ENCODE measurements around the gene SCTR.

The SCTR gene

DNA sequence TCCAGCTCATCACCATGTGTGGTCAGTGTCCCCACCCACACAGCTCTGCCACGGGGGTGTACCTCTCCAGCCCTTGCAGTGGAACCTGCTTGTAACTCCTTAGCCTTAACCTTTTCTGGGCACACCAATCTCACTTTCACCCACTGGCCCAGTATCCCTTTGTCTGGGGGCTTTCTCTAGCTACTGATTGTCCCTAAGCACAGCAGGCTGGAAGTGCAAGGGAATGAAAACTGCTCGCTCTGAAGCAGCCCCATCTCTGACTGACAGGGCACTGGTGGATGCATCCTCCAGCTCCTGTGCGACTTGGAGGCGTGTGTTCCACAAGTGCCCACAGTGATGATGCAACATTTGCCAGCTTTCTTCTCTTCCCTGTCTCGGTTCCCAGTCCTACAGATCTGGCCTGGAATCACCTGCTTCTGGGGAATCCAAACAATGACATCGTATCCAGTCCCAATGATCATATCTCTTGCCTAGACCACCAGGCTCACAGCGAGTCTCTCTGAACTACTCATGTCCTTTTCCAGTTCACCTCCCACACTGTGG, 33.6 kb downstream of the SCTR start:
- no peak for DNase-seq (ENCODE audit: low read depth, low spot score)

DNA sequence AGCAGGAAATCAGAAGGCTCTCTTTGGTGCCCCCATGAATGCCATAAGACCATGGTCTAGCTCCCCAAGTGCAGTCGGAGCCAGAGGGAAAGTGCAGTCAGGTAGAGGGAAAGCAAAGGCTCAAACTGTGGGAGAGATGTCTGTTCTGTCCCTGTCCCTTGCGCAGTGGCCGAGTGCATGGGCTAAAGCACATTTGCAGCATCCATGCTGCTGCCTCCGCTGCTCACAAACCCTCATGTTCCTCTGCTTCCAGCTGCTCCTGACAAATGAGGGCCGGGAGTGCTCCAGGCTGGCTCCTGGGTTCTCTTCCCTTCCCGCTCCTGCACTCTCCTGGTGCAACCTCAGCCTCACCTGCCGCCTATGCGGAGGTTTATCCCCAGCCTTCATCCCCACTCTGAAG, 34.2 kb downstream of the SCTR start:
- H3K4me3 ChIP-seq (ENCODE audit: low read length), result no peak overlapping the region

More for the DNA sequence above, 33.6 kb downstream of the SCTR start:
- no peak overlapping the region for H3K4me3 ChIP-seq (ENCODE audit: low read length)

DNA sequence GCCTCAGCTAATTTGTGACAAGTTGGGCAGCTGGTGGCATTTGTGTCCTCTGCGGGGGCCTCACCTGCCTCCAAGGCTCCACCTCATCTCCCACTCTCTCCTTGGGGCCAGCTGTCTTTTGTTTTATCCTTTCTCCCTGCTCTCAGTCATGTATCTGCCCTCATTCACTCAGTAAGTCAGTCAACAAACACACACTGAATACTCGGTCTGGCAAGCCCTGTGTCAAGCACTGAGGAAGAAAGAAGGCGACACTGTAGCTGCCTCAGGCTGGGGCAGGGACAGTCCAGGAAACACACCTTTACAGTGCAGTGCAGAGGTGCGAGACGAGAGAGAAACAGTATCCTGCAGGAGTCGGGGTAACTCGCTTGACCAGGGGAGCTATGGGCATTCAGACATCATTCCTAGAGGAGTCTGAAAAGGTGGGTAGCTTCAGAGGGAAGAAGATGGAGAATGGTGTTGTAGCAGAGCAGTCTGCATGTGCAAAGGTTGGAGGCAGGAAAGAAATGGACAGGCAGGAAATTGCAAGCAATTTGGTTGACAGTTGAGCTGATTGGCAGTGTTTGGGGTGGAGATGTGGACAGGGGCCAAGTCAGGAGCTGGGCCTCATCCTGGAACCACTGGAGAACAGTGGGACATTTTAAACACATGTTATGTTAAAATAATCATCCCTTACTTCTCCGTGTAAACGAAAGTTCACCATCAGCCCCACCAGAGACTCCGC, 34.9 kb downstream of the SCTR start:
- no peak overlapping the region for H3K4me3 ChIP-seq (ENCODE audit: low read length)
- DNase-seq (ENCODE audit: low read depth, low spot score), result no peak

More for the DNA sequence above, 34.2 kb downstream of the SCTR start:
- no peak for DNase-seq (ENCODE audit: low read depth, low spot score)

DNA sequence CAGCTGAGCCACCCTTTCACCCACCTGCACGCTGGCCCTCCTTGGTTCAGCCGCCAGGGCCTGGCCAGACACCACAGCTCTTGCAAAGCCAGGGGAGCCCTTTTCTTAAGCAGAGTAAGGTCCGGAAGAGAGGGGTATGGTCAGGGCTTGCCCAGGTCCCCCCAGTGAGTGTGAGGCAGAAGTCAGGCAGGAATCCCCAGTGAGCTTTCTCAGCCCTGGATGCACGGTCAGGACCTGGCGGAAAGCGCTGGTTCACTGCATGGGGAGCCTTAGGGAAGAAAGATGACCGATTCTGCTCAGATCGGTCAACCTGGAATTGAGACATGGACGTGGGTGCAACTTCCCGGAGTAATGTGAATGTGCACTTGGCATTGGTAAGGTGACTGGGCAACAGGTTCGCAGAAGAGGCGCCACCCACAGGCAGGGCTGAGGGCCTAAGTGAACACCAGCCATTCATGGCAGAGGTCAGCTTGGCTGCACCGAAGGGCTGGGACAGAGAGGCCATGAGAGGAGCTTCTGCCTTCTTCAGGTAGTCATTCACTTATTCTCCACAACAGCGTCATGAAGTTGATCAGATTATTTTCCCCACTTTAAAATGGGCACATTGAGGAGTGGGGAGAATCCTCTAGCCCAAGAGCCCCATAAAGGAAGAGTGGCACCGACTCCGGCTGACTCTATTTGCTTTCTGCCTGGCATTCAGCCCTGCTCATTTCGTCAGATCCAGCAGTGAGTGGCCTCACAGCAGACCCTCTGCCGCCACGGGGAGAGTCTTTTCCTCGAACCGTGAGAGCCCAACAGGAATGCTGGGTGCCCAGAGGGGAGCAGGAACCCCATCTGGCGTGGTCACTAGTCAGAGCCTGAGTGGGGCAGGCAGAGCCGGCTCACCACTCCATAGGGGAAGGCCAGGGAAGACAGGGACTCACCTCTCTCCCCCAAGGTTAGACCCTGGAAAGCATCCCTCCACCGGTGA, 35.8 kb downstream of the SCTR start:
- no peak overlapping the region for H3K4me3 ChIP-seq (ENCODE audit: low read length)
- DNase-seq (ENCODE audit: low read depth, low spot score), result no peak

DNA sequence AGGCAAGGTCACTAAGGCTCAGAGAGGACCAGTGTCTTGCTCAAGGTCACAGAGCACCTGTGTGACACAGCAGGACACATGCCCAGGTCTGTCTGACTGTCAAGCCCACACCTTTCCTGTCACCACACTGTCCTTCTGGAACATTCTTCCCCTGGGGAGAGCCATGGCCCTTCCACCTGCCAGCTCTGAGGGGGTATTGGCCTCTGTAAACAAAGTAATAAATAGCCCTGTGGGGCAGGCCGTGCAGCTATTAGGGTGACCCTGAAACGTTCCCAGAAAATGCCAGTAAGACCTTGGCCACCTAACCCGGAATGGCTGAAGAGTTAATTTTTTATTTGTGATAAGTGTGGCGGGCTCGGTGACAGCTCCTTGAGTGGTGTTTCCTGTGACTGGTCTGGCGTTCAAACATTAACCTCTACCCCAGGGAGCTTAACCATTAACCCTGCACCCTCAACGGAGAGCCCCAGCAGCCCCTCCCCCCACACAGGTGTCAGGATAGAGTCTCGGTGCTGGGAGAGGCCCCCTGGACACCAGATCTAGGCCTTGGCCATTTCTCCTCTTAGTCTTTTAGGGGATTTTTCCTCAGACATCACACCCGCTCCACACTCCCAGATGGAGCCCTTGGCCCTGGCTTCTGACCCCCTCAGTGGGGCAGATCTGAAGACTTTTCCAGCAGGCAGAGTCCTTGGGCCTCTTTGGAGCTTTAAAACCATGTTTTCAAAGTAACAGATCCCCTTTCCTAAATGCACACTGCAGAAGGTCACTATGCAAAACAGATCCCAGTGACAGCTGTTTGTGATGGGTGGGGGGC, 36.6 kb downstream of the SCTR start:
- DNase-seq (ENCODE audit: low read depth, low spot score), result no peak
- H3K4me3 ChIP-seq (ENCODE audit: low read length), result no peak overlapping the region

DNA sequence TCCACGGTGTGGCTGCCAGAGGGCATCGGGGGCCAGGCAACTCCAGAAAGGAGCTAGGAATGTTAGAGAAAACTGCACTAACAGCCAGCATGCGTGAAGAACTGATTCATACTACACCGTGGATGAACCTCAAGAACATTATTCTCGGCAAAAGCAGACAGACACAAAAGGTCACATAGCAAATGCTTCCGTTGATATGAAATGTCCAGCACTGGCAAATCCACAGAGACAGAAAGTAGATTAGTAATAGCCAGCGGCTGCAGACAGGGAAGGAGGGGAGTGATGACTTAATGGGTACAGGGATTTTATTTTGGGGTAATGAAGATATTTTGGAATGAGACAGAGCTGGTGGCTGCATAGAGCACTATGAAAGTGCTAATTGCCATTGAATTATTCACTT, 37.4 kb downstream of the SCTR start:
- DNase-seq (ENCODE audit: low read depth, low spot score), result no peak
- H3K4me3 ChIP-seq (ENCODE audit: low read length), result no peak overlapping the region

DNA sequence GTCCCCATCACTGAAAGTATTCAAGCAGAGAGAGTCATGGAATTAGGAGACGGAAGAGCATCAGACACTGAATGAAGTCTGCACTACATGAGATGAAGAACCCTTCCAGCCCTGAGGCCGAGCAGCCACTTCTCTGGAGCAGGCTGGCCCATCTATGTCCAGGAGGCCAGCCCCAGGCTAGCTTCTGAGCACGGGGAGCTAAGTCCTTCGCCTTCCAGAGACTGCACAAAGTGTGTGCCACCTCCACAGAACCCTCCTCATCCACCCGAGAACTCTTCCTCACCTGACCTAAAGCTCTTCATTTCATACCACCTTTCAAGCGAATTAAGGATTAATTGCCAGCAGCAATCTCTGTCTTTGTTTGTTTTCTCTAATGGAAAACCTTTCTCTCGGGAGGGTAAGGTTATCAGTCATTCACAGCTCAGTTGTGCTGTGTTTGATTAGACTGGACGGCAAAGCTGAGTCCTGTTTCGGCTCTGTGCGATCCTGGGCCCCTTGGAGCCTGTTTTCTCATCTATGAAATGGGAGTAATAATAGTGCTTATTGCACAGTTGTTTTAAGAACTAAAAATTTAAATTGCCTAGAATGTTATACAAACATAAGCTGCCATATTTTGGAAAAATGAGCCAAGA, 38.0 kb downstream of the SCTR start:
- DNase-seq (ENCODE audit: low read depth, low spot score), result no peak
- no peak overlapping the region for H3K4me3 ChIP-seq (ENCODE audit: low read length)

DNA sequence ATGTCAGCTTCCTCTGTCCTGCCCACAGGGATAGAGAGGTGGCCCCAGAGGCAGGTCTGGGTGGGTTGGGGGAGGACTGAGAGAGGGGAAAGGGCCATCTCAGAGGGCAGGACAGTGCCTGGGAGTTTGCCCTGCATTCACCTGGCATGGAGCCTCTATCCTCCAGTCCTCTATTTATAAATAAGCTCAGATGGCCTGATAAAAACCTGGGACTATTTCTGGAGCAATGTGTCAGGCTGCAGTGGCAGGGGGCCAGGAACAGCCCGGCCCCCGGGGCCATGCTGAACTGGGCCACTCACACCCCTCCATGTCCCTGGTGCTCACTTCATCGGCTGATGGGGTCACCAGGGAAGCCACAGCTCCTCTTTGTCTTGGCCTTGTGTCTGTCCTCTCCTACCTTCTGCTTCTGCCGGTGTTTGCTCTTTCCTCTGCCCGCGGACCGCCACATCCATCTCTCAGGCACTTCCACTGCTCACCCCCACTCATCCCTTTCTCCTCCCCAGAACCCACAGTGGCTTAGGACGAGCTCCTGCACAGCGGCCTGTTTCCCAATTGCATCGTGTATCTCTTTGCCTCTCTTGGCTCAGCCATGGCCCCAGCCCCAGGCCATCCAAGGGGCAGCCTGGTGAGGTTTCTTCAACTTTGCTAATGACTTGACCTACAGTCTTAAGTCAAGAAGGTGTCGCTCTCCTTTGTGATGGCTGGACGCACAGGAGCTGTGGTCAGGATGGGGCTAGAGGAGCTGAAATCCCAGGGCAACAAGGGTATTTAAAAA, 38.8 kb downstream of the SCTR start:
- no peak overlapping the region for H3K4me3 ChIP-seq (ENCODE audit: low read length)
- no peak for DNase-seq (ENCODE audit: low read depth, low spot score)

DNA sequence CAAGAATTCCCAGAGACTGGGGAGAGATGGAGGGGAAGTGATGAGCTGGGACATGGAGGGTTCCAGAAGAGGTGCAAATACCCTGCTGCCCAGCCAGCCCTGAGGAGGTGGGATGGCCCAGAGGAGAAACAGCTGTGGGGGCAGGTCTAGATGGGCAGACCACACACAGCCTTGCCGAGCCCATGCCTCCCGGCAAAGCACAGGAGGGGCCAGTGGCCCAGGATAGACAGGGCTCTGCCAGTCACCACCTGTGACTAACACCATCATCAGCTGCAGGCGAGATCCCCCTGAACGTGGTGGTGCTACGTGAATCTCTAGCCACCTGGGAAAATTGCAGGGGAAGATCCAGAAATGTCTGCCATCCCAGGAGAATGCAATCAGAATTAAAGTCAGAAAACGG, 39.4 kb downstream of the SCTR start:
- no peak overlapping the region for H3K4me3 ChIP-seq (ENCODE audit: low read length)
- DNase-seq (ENCODE audit: low read depth, low spot score), result no peak

DNA sequence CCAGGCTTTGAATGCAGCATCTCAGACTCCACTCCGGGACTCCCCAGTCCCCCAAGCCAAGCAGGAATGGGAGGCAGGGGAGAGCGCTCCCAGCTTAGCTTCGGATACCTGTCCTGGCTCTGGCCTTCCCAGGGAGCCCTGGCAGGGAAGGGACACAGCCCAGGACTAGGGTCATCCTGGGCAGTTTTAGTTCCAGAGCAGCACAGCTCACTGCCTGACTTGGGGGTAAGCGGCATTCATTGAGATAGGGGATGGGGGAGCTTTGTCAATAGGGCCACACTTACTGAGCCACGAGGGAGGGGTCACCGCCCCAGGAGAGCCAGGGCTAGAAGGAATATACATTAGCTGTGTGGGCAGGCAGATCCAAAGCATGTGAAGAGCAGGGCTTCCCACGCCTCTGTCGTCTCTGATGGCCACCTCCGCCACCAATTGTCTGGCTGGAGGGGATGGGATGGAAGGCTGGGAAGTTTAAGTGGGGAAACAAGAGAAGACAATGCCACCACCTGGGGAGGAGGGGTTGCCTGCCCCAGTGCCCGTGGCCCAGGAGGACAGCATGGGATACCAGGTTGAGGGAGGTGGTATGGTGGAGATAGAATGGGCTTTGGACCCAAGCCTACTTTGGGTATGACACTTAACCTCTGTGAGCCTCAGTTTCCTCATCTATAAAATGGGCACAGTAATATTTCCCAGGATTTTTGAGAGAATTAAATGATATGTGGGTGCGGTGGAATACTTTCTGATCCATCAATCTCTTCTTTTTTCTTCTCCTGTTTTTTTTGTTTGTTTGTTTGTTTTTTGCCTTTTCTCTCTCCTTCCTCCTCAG, 40.2 kb downstream of the SCTR start:
- H3K4me3 ChIP-seq (ENCODE audit: low read length), result no peak overlapping the region
- no peak for DNase-seq (ENCODE audit: low read depth, low spot score)

DNA sequence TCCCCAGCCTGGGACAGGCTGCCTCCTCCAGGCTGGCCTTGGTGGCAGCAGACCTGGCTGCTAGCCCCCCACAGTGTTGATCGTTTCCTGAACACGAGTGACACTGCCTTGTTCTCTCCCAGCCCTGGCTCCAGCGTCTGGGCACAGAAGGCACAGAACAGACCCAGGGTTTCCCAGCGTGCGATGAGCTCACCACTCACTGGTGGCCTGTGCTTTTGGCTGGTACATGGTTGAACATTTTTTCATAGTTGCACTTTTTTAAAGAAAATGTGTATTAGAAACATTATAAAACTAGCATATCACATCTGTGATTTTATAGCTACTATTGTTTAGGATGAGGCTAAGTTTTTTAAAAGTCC, 40.9 kb downstream of the SCTR start:
- no peak for DNase-seq (ENCODE audit: low read depth, low spot score)
- no peak overlapping the region for H3K4me3 ChIP-seq (ENCODE audit: low read length)

DNA sequence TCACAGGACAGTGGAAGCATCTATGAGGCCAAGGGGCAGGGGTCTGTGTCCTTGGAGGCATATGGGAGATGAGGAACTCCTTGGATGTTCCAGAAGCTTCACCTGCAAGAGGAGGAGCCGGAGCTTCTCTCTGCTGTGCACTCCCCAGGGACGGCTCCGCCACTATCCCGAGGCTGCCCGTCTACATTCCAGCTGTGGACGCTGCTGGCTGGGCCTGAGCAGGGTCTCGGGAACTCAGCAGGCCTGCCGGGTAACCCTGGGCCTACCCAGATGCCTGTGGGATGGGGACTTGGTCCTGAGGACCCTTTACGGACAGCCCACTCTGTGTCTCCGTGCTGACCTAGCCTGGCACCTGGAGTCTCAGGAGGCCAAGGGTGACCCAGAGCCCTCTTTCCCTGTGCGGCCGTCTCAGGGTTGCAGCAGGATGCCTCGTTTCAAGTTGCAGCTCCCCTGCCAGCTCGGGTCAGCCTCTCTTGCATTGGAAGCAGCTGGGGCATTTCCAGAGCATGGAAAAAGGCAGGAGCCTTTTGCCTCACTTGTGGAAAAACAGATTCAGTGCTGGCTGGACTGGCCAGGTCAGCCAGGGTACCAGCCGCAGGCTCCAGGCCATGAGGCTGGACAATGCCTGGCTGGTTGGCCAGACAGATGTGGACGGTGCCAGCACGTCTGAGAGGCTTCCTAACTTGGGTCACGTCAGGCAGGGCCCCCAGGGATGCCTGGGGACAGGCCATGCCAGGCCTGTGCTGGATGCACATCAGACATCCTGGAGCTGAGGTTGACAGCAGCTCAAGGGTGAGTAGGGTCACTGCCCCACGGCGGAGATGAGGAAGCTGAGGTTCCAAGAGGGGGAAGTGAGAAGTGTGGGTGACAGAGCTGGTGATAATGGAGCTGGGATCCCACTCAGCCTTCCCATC, 41.5 kb downstream of the SCTR start:
- no peak for DNase-seq (ENCODE audit: low read depth, low spot score)
- no peak overlapping the region for H3K4me3 ChIP-seq (ENCODE audit: low read length)

DNA sequence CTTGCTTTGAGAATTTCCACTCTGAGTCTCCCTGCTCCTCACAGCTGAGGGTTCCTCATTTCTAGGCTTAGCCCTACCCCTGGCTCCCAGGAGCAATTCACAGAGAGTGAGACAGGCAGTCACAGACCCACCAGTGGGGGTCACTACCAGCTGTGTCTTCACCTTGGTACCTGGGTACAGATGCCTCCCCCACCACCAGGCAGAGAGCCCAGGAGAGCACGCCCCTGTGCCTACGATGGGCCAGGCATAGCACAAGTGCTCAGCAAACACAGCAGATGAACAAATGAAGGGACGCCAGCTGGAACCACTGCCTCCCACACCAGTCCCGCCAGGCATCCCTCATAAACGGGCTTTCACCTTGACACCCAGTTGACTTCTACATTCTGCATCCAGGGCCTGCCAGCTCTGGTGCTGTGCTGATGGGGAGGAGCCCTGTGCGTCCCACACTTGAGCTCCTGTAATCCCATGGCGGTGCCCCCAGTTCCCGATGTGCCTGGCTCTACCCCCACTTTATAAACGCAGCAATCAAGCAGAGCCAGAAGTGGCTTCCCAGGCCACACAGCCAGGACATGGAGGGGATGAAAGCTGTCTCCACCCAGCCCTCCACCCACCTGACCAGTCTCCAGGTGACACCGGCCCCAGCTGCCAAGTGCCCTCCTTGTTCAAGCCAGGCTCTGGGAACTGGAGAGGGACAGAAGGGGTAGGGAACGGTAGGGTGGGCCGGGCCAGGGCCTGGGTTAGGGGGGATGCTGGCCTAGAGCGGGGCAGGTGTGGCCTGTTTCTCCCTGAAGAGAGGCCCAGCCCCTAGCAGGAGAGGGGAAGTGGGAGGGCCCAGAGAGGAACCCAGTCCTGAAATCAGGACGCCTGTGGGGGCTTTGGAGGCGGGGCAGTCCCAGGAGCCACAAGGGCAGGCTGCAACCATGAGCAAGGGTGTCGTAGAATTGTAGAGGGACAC, 42.5 kb downstream of the SCTR start:
- DNase-seq (ENCODE audit: low read depth, low spot score), result no peak

DNA sequence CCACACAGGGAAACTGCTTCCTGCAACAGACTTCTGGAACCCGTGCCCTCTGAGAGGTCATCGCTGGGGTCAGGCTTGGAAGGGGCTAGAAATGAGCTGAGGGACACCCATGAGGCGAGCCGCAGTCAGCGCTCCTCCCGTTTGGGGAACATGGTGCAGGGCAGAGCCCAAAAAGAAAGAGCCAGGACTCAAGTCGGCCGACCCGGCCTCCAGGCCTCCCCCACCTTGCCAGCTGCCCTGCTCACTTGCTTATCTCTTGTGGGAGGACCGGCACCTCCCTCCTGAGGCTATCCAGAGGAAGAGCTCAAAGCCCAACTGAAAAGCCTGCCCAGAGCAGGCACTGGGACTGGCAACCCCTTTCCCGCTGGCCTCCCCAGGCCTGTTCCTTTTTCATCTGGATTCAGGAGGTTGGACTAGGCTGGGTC, 43.6 kb downstream of the SCTR start:
- no peak overlapping the region for H3K4me3 ChIP-seq (ENCODE audit: low read length)
- no peak for DNase-seq (ENCODE audit: low read depth, low spot score)

More for the DNA sequence above, 42.5 kb downstream of the SCTR start:
- H3K4me3 ChIP-seq (ENCODE audit: low read length), result no peak overlapping the region

DNA sequence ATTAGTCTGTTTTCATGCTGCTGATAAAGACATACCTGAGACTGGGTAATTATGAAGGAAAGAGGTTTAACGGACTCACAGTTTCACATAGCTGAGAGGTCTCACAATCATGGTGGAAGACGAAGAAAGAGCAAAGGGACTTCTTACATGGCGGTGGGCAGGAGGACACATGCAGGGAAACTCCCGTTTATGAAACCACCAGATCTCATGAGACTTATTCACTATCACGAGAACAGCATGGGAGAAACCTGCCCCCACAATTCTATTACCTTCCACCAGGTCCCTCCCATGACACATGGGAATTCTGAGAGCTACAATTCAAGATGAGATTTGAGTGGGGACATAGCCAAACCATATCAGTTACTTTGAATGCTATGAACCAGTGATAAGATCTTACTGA, 44.1 kb downstream of the SCTR start:
- DNase-seq (ENCODE audit: low read depth, low spot score), result no peak
- H3K4me3 ChIP-seq (ENCODE audit: low read length), result no peak overlapping the region

DNA sequence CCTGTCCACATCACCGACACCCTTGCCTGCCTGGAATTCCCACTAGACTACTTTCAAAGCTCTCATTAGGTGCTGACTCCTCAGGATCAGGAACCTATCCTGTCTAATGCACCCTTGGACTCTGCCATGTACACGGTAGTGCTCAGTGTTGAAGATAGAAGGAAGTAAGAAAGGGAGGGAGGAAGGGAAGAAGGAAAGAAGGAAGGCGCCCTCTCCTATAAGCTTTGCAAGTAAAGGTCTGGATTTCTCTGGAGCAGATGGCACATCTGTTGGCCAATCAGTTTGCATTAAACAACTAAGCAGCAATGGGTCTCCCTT, 45.3 kb downstream of the SCTR start:
- no peak overlapping the region for H3K4me3 ChIP-seq (ENCODE audit: low read length)
- no peak for DNase-seq (ENCODE audit: low read depth, low spot score)
